GM12801 (cell line): ENCODE results near the gene NRL.

Experiments used
- CTCF ChIP-seq: IDR thresholded peaks from one replicate; pipeline ENCODE4 v1.5.1; 2011; ENCODE audit warnings: control low read depth; ENCODE audit not compliant: insufficient read length; ENCODE audit errors: extremely low read depth

Gene NRL

GRCh38 chr14:24052656-24053547 lies 61.8 kb downstream of the NRL start:
- TF ChIP-seq CTCF: no peak

- TF ChIP-seq CTCF: no peak
Measured at GRCh38 chr14:24051789-24052655, 62.7 kb downstream of the NRL start, which contains the start of gene CARMIL3. Gene CARMIL3 (plus strand): TSS chr14:24052009. CDS start chr14:24052154, 145 bp downstream.

GRCh38 chr14:24051176-24051788 lies 63.5 kb downstream of the NRL start:
- no peak for TF ChIP-seq CTCF

GRCh38 chr14:24042746-24043145 lies 72.0 kb downstream of the NRL start:
- no peak for TF ChIP-seq CTCF

GRCh38 chr14:24040692-24041091 lies 74.1 kb downstream of the NRL start:
- no peak for TF ChIP-seq CTCF

- no peak for TF ChIP-seq CTCF
Measured at GRCh38 chr14:24038686-24039085, 76.1 kb downstream of the NRL start.

GRCh38 chr14:24037658-24038037 lies 77.1 kb downstream of the NRL start:
- no peak for TF ChIP-seq CTCF
